Skeletal muscle tissue (tissue), 4 donors: Measurements from ENCODE around the gene THAP7. TPM values are rescaled to one million over a fixed set of nuclear protein-coding genes. Genes with fewer than 3 reads are reported as not detected.
"Not testable (repeated sequence)": the region's sequence is repeated elsewhere in the genome, so short reads cannot be mapped to it uniquely, and the experiment has no call there.

Source experiments
- H3K27ac ChIP-seq: one replicate; pipeline ENCODE4 v1.7.0; 2013; ENCODE audit warnings: mild to moderate bottlenecking, low read depth, low read length, inconsistent platforms
- H3K27me3 ChIP-seq, 3 donors: one replicate each; pipeline ENCODE4 v1.7.0; 2013; ENCODE audit warnings: low read length in 3 of 3; ENCODE audit not compliant: control insufficient read depth in 3 of 3, insufficient read depth in 3 of 3
- H3K36me3 ChIP-seq, 3 donors: one replicate each; pipeline ENCODE4 v1.7.0; 2013; ENCODE audit warnings: low read length in 3 of 3; ENCODE audit not compliant: control insufficient read depth in 3 of 3, insufficient read depth in 3 of 3
- H3K4me1 ChIP-seq, 3 donors: one replicate each; pipeline ENCODE4 v1.7.0; 2013; ENCODE audit warnings: low read length in 3 of 3, mild to moderate bottlenecking in 3 of 3; ENCODE audit not compliant: control insufficient read depth in 3 of 3, insufficient read depth in 3 of 3
- H3K4me3 ChIP-seq, 3 donors: one replicate each; pipeline ENCODE4 v1.7.0; 2013; ENCODE audit warnings: low read length in 3 of 3
- H3K9ac ChIP-seq, 3 donors: one replicate each; pipeline ENCODE4 v1.7.0; 2013; ENCODE audit warnings: low read length in 3 of 3, mild to moderate bottlenecking in 3 of 3, moderate library complexity in 2 of 3, low read depth in 1 of 3
- H3K9me3 ChIP-seq, 3 donors: one replicate each; pipeline ENCODE4 v1.7.0; 2013; ENCODE audit warnings: low read length in 3 of 3; ENCODE audit not compliant: control insufficient read depth in 3 of 3
- total RNA-seq: library from RNA; depleted of rRNA; stranded (reverse); fragments of >200 nt; gene quantifications from one replicate; pipeline ENCODE4 v1.2.3, GENCODE V29; 2014
- donor health status: Osteomylitis.

THAP7 gene
- total RNA-seq, 1 donor from 2014 or later, result 15.7 TPM

DNA sequence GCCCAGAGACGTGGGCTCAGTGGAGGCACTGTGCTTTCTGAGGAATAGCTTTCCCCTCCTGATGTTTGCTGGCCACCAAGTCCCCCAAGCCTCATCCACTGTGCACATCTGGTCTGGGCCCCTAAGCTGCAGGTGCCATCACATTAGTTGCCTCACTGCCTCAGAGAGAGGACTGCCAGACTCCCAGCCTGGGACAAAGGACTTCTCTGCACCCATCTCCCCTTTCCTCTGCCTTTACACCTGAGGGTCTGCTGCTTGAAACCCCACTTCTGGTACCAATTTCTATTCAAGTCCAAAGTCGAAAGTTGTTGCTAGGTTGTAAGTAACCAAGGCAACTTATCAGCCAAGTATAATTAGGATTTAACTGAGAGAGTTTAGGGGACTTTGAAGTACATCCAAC is 23.5 kb downstream of the THAP7 start:
- Histone ChIP-seq H3K4me3 (no peak overlapping the region), H3K9me3 (no peaks in the 10 kb centered on the region), H3K9ac (no peak overlapping the region), H3K27ac (no peak overlapping the region), H3K36me3 (peaks cover 2 to 3% (median 2%) of the 10 kb centered on the region in 3 donors), H3K27me3 (peaks cover 4 to 23% (median 11%) of the 10 kb centered on the region in 3 donors), H3K4me1 (peaks cover 27 to 37% (median 35%) of the 10 kb centered on the region in 3 donors)

DNA sequence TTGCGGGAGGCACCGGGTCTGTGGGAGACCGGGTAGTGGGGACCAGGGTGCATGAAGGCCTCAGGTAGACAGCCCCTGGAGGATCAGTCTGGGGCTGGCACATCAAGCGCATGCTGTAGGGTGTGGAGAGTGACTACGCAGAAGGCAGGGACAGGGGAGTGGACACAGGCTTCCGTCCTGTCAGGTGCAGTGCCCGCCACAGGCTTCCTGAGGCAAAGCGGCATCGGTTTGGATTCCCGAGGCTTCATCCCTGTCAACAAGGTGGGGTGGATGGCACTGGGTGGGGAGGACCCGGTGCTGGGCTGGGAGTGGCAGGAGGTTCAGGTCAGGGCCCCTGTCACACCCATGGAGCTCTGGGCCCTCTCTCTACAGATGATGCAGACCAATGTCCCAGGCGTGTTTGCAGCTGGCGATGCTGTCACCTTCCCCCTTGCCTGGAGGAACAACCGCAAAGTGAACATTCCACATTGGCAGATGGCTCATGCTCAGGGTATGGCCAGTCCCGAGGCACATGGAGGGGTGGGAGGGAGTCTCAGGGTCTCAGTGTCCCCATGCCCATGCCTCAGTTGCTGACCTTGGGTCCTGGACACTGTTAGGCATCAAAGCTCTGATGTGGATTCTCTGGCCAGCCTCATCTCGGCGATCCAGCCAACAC is 24.3 kb downstream of the THAP7 start:
- Histone ChIP-seq H3K27me3 (peaks cover 4 to 23% (median 11%) of the 10 kb centered on the region in 3 donors), H3K27ac (no peak overlapping the region), H3K4me3 (no peak overlapping the region), H3K4me1 (peaks cover 19 to 29% (median 27%) of the 10 kb centered on the region in 3 donors), H3K9me3 (no peaks in the 10 kb centered on the region), H3K36me3 (no peaks in the 10 kb centered on the region), H3K9ac (no peak overlapping the region)

DNA sequence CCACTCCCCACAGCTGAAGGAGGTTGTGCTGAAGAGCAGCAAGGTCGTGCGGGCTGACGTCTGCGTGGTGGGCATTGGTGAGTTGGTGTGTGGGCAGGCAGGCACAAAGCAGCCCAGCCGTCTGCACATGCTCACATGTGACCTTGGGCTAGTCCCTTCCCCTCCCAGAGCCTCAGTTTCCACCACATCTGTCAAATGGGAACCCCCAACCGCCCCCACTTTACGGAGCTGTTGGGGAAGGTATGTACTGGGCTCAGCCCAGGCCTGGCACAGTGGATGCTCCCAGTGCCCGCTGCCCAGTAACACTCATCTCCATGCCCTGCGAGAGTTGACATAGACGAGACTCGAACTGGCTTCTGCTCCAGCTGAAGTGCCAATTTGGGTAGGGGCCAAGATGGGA is 24.9 kb downstream of the THAP7 start:
- H3K36me3 ChIP-seq, result no peaks in the 10 kb centered on the region
- no peak overlapping the region for H3K27ac ChIP-seq
- H3K4me3 ChIP-seq, result no peak overlapping the region
- H3K27me3 ChIP-seq, result peaks cover 4 to 23% (median 11%) of the 10 kb centered on the region in 3 donors
- H3K9ac ChIP-seq, result no peak overlapping the region
- no peaks in the 10 kb centered on the region for H3K9me3 ChIP-seq
- H3K4me1 ChIP-seq, result peaks cover 18 to 27% (median 24%) of the 10 kb centered on the region in 3 donors

DNA sequence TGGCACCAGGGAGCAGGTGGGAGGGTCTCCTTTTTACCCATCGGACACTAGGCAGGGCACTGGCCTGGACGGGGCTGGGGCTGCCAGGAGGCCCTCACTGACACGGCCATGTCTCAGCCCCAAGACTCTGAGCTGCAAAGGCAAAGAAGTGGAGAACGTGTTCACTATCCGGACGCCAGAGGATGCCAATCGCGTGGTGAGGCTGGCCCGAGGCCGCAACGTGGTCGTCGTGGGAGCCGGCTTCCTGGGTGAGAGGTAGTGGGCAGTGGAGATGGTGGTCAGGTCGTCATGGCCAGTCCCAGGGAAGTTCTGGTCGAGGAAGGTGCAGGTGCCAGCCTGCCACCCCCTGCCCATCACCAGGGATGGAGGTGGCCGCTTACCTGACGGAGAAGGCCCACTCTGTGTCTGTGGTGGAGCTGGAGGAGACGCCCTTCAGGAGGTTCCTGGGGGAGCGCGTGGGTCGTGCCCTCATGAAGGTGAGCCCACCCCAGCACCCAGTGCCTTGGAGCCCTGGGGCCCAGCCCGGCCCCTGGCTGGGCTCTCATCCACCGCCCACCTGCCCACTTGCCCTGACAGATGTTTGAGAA is 25.5 kb downstream of the THAP7 start:
- Histone ChIP-seq H3K27me3 (peaks cover 4 to 23% (median 11%) of the 10 kb centered on the region in 3 donors), H3K9ac (no peak overlapping the region), H3K36me3 (no peaks in the 10 kb centered on the region), H3K27ac (no peak overlapping the region), H3K4me1 (peaks cover 15 to 21% (median 21%) of the 10 kb centered on the region in 3 donors), H3K9me3 (no peaks in the 10 kb centered on the region), H3K4me3 (no peak overlapping the region)

DNA sequence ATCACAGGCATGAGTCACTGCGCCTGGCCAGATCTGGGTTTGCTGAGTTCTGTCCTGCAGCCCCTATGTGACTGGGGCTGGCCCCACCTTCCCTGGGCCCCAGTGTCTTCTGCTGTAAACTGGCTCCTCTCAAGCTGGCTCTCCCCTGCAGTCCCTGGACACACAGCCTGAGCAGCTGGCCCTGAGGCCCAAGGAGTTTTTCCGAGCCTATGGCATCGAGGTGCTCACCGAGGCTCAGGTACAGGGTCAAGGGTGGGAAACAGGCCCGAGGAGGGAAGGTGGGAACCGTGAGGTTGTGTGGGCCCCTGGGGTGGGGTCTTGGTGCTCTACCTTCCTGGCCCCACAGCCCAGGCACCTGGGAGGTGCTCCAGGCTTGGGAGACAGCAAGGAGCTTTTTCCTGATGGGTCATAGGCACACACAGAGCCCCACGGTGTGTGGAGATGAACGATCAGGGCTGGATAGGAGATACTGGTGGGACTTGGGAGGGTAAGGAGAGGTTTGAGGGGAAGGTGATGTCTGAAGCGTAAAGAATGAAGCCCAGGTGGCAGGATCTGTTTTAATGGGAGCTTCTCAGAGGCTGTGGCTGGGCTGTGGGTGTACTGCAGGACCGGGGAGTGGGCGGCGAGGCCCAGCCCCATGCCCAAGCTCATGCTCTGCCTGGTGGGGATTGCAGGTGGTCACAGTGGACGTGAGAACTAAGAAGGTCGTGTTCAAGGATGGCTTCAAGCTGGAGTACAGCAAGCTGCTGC is 26.2 kb downstream of the THAP7 start:
- Histone ChIP-seq H3K4me1 (peaks cover 9 to 14% (median 14%) of the 10 kb centered on the region in 3 donors), H3K4me3 (no peak overlapping the region), H3K36me3 (no peaks in the 10 kb centered on the region), H3K9me3 (no peaks in the 10 kb centered on the region), H3K9ac (no peak overlapping the region), H3K27me3 (peaks cover 4 to 23% (median 11%) of the 10 kb centered on the region in 3 donors), H3K27ac (no peak overlapping the region)

DNA sequence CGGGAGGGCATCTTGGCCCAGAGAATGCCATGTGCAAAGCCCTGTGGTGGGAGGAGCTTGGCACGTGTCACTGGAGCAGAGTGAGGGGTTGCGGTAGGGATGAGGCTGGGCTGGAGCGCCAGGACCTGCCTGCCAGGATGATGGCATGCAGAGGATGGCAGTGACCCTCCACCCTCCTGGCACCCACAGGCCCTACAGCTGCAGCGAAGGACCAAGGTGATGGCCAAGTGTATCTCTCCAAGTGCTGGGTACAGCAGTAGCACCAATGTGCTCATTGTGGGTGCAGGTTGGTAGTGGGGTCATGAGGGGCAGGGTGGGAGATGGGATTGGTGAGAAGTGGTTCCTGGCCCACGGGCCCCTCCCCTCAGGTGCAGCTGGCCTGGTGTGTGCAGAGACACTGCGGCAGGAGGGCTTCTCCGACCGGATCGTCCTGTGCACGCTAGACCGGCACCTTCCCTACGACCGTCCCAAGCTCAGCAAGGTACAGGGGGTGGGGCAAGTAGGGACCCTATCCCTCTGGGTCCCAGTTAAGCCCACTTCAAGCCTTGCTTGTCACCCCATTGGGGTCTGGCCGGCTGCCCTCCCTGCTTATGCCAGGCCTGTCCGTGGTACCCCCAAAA is 27.5 kb downstream of the THAP7 start:
- Histone ChIP-seq H3K4me1 (peaks cover 0 to 2% (median 2%) of the 10 kb centered on the region in 3 donors), H3K36me3 (no peaks in the 10 kb centered on the region), H3K4me3 (no peak overlapping the region), H3K27ac (no peak overlapping the region), H3K9me3 (no peaks in the 10 kb centered on the region), H3K27me3 (peaks cover 4 to 23% (median 11%) of the 10 kb centered on the region in 3 donors), H3K9ac (no peak overlapping the region)

DNA sequence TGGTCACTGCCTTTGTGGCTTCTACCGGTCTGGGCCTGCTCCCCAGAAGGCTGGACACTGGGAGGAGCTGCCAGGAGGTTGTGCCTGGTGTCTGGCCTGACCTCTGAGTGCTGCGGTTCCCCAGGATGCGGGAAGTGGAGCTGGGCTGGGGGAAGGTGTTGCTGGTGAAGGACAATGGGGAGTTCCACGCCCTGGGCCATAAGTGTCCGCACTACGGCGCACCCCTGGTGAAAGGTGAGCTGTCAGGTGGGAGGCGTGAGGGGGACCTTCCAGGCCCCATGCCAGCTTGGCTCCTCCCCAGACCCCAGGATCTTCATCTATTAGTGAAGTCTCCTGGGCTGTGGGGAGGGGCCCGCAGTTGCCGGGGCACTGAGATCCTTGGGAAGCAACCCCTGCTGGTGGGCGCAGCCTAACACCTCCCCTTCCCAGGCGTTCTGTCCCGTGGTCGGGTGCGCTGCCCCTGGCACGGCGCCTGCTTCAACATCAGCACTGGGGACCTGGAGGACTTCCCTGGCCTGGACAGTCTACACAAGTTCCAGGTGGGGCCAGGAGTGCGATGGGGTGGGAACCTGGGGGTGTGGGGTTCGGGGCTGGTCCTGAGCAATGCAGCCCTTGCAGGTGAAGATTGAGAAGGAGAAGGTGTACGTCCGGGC is 28.2 kb downstream of the THAP7 start:
- Histone ChIP-seq H3K9ac (no peak overlapping the region), H3K27me3 (peaks cover 4 to 19% (median 11%) of the 10 kb centered on the region in 3 donors), H3K9me3 (no peaks in the 10 kb centered on the region), H3K36me3 (no peaks in the 10 kb centered on the region), H3K4me3 (no peak overlapping the region), H3K27ac (no peak overlapping the region), H3K4me1 (no peaks in the 10 kb centered on the region)

DNA sequence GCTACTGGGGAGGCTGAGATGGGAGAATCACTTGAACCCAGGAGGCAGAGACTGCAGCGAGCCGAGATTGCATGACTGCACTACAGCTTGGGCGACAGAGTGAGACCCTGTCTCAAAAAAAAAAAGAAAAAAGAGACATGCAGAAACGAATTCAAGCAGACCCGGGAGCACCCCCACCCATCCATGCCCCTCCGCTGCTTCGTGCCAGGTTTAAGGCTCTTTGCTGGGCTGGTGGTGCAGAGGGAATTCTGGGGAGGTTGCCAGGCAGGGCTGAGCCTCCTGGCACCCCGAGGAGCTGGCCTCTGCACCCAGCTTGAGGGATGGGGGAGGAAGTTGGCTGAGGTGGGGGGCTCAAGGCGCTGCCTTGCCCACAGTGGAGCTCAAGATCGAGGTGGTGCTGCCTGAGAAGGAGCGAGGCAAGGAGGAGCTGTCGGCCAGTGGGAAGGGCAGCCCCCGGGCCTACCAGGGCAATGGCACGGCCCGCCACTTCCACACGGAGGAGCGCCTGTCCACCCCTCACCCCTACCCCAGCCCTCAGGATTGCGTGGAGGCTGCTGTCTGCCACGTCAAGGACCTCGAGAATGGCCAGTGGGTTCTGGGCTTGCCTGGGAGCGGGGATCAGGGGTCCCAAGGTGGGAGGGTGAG is 28.9 kb downstream of the THAP7 start:
- H3K27me3 ChIP-seq, result peaks cover 4 to 18% (median 11%) of the 10 kb centered on the region in 3 donors
- H3K9me3 ChIP-seq, result no peaks in the 10 kb centered on the region
- H3K36me3 ChIP-seq, result no peaks in the 10 kb centered on the region
- H3K4me3 ChIP-seq, result no peak overlapping the region
- H3K27ac ChIP-seq, result no peak overlapping the region
- H3K4me1 ChIP-seq, result no peaks in the 10 kb centered on the region
- no peak overlapping the region for H3K9ac ChIP-seq

DNA sequence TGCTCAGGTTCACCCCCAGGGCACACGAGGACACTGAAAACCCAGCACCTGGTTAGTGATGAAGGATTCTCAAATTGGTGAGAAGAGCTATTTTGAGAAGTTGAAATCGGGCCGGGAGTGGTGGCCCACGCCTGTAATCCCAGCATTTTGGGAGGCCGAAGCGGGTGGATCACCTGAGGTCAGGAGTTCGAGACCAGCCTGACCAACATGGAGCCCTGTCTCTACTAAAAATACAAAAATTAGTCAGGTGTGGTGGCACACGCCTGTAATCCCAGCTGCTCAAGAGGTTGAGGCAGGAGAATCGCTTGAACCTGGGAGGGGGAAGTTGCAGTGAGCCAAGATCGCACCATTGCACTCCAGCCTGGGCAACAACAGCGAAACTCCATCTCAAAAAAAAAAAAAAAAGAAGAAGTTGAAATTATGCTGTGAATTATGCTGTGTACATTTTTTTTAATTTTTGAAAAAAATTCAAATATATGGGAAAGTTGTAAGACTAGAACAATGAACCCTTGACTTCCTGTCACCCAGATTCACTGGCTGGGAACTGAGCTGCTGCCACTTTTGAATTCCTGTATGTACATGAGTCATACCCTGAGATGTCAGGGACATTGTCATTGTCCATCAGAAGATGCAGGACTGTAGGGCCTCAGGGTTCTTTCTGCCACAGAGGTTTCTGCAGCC is 29.8 kb downstream of the THAP7 start:
- H3K36me3 ChIP-seq, H3K9me3 ChIP-seq, H3K9ac ChIP-seq, H3K4me3 ChIP-seq, H3K27ac ChIP-seq, H3K4me1 ChIP-seq: not testable (repeated sequence)
- peaks cover 4 to 14% (median 8%) of the 10 kb centered on the region in 3 donors for H3K27me3 ChIP-seq
